K562 (cell line): Measurements from ENCODE around the gene PRKAR2B. TPM values are rescaled to one million over a fixed set of nuclear protein-coding genes. Genes with fewer than 3 reads are reported as not detected.

Experiments
- BCLAF1 ChIP-seq, 2 experiments: fragments of 450-650 bp in 1 of 2; IDR thresholded peaks; 2 replicates each; pipeline ENCODE4 v1.6.1; 2011 to 2017; ENCODE audit warnings: low read depth in 2 of 2, antibody characterized with exemption in 1 of 2, borderline replicate concordance in 1 of 2, low read length in 1 of 2, mild to moderate bottlenecking in 1 of 2, mixed read lengths in 1 of 2; ENCODE audit not compliant: control insufficient read depth in 1 of 2
- FOXM1 ChIP-seq, 2 experiments: fragments of 450-650 bp in 1 of 2; sonication (generic) in 1 of 2; formaldehyde crosslinking in 1 of 2; IDR thresholded peaks; 2 replicates each; pipeline versions ENCODE4 v1.6.1 to v1.9.0; 2017 to 2022; ENCODE audit warnings: low read depth in 2 of 2, mild to moderate bottlenecking in 2 of 2, missing genetic modification reagents in 1 of 2, moderate library complexity in 1 of 2
- GTF3C2 ChIP-seq: IDR thresholded peaks from 3 replicates; pipeline ENCODE4 v1.6.1; 2011; ENCODE audit warnings: borderline replicate concordance, mild to moderate bottlenecking, moderate library complexity; ENCODE audit not compliant: insufficient read length; ENCODE audit errors: extremely low read depth
- HBP1 ChIP-seq: fragments of 450-650 bp; formaldehyde crosslinking; IDR thresholded peaks from 2 replicates; pipeline ENCODE4 v1.4.0; 2022; ENCODE audit warnings: missing genetic modification characterization
- KDM1A ChIP-seq, 2 experiments: fragments of 450-650 bp; IDR thresholded peaks; 2 replicates each; pipeline ENCODE4 v1.6.1; 2016; ENCODE audit warnings: mild to moderate bottlenecking in 2 of 2
- NCOA6 ChIP-seq: fragments of 450-650 bp; IDR thresholded peaks from 2 replicates; pipeline ENCODE4 v1.6.1; 2017; ENCODE audit warnings: mild to moderate bottlenecking
- NFATC3 ChIP-seq: fragments of 450-650 bp; IDR thresholded peaks from 2 replicates; pipeline ENCODE4 v1.6.1; 2017; ENCODE audit warnings: mild to moderate bottlenecking
- ZNF253 ChIP-seq: fragments of 250-450 bp; sonication (Bioruptor Pico); conservative IDR thresholded peaks from 2 replicates; pipeline ENCODE4 v1.6.1; 2021; ENCODE audit warnings: mild to moderate bottlenecking
- polyA plus RNA-seq, 8 experiments: library from polyadenylated mRNA; depleted of rRNA in 4 of 8; stranded (reverse) in 5 of 8; unstranded in 3 of 8; fragments of >200 nt; fragmentation: Nextera tagmentation in 2 of 8; fragmentation: Illumina TruSeq in 1 of 8; extraction: Ambion mirVana in 2 of 8; extraction: Trizol in 1 of 8; gene quantifications; 2 replicates each; pipeline versions ENCODE4 v1.2.1 to v1.2.3, GENCODE V29; 2011 to 2014; ENCODE audit warnings: inconsistent platforms in 1 of 8, missing spikeins in 1 of 8
- total RNA-seq, 7 experiments: library from RNA; depleted of rRNA in 6 of 7; stranded (reverse); fragments of >200 nt in 6 of 7; fragmentation: Illumina TruSeq in 2 of 7; extraction: Trizol in 2 of 7; gene quantifications; 2 replicates each; pipeline versions ENCODE4 v1.2.1 to v1.2.3, GENCODE V29; 2011 to 2021; ENCODE audit warnings: low replicate concordance in 1 of 7
- TF ChIP-seq, protein P1 (sequence below): fragments of 450-650 bp; formaldehyde crosslinking; IDR thresholded peaks from 2 replicates; pipeline ENCODE4 v1.4.0; 2020; ENCODE audit warnings: mild to moderate bottlenecking, mixed read lengths
- TF ChIP-seq, protein P2 (sequence below): fragments of 450-650 bp; IDR thresholded peaks from 2 replicates; pipeline ENCODE4 v1.6.1; 2017; ENCODE audit warnings: mild to moderate bottlenecking, moderate library complexity
- TF ChIP-seq, protein P3 (sequence below): fragments of 250-450 bp; sonication (Bioruptor Pico); IDR thresholded peaks from 2 replicates; pipeline ENCODE4 v1.4.0; 2020; ENCODE audit warnings: mild to moderate bottlenecking, moderate library complexity

Gene PRKAR2B
- total and polyA plus RNA-seq, 9 of the 15 experiments (the other 6 are each of a cell fraction or from before 2014, with no cell fraction given): 59.0 to 173 (median 129) TPM

GRCh38 chr7:107016312-107016711, 28.2 kb upstream of the PRKAR2B start (continued):
- TF ChIP-seq, protein P1, sequence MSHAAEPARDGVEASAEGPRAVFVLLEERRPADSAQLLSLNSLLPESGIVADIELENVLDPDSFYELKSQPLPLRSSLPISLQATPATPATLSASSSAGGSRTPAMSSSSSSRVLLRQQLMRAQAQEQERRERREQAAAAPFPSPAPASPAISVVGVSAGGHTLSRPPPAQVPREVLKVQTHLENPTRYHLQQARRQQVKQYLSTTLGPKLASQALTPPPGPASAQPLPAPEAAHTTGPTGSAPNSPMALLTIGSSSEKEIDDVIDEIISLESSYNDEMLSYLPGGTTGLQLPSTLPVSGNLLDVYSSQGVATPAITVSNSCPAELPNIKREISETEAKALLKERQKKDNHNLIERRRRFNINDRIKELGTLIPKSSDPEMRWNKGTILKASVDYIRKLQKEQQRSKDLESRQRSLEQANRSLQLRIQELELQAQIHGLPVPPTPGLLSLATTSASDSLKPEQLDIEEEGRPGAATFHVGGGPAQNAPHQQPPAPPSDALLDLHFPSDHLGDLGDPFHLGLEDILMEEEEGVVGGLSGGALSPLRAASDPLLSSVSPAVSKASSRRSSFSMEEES (CRISPR knock-in tag): no peak
- TF ChIP-seq HBP1 (CRISPR knock-in tag): no peak
- TF ChIP-seq GTF3C2: no peak
- TF ChIP-seq ZNF253 (CRISPR knock-in tag): no peak
- TF ChIP-seq, protein P2, sequence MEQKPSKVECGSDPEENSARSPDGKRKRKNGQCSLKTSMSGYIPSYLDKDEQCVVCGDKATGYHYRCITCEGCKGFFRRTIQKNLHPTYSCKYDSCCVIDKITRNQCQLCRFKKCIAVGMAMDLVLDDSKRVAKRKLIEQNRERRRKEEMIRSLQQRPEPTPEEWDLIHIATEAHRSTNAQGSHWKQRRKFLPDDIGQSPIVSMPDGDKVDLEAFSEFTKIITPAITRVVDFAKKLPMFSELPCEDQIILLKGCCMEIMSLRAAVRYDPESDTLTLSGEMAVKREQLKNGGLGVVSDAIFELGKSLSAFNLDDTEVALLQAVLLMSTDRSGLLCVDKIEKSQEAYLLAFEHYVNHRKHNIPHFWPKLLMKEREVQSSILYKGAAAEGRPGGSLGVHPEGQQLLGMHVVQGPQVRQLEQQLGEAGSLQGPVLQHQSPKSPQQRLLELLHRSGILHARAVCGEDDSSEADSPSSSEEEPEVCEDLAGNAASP: no peak
- TF ChIP-seq, protein P3, sequence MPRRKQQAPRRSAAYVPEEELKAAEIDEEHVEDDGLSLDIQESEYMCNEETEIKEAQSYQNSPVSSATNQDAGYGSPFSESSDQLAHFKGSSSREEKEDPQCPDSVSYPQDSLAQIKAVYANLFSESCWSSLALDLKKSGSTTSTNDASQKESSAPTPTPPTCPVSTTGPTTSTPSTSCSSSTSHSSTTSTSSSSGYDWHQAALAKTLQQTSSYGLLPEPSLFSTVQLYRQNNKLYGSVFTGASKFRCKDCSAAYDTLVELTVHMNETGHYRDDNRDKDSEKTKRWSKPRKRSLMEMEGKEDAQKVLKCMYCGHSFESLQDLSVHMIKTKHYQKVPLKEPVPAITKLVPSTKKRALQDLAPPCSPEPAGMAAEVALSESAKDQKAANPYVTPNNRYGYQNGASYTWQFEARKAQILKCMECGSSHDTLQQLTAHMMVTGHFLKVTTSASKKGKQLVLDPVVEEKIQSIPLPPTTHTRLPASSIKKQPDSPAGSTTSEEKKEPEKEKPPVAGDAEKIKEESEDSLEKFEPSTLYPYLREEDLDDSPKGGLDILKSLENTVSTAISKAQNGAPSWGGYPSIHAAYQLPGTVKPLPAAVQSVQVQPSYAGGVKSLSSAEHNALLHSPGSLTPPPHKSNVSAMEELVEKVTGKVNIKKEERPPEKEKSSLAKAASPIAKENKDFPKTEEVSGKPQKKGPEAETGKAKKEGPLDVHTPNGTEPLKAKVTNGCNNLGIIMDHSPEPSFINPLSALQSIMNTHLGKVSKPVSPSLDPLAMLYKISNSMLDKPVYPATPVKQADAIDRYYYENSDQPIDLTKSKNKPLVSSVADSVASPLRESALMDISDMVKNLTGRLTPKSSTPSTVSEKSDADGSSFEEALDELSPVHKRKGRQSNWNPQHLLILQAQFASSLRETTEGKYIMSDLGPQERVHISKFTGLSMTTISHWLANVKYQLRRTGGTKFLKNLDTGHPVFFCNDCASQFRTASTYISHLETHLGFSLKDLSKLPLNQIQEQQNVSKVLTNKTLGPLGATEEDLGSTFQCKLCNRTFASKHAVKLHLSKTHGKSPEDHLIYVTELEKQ (CRISPR knock-in tag): no peak
- TF ChIP-seq NCOA6: no peak
- TF ChIP-seq FOXM1 (IDR thresholded peaks at IDR 0.05; ENCODE audit: low read depth): no peak
- no peak for TF ChIP-seq FOXM1 (CRISPR knock-in tag; IDR thresholded peaks at IDR 0.05; ENCODE audit: low read depth)
- TF ChIP-seq NFATC3: no peak
- peak; percentile 81 to 85 for TF ChIP-seq KDM1A (IDR thresholded peaks at IDR 0.05)
- TF ChIP-seq BCLAF1 (IDR thresholded peaks at IDR 0.05; ENCODE audit: borderline replicate concordance in 1 of 2, control insufficient read depth in 1 of 2, low read depth in 2 of 2, low read length in 1 of 2): no peak
